Measurements from ENCODE around the gene ZNF217.
"Not testable (repeated sequence)": the region's sequence is repeated elsewhere in the genome, so short reads cannot be mapped to it uniquely, and the experiment has no call there.

ZNF217 gene

GRCh38 chr20:53550280-53551187, 43.1 kb downstream of the ZNF217 start:
- DNase-seq = no peak
- no peaks in the 10 kb centered on the region for H3K9me3 Mint-ChIP-seq
- TF ChIP-seq CTCF (IDR thresholded peaks at IDR 0.05) = no peak
- no peak overlapping the region for H3K27ac Mint-ChIP-seq
- no peaks in the 10 kb centered on the region for H3K27me3 Mint-ChIP-seq (ENCODE audit: low read depth, poor library complexity)
- H3K4me3 Mint-ChIP-seq = no peak overlapping the region
- peaks cover 5% of the 10 kb centered on the region for H3K36me3 Mint-ChIP-seq (ENCODE audit: low read depth)
- peaks cover 18% of the 10 kb centered on the region for H3K4me1 Mint-ChIP-seq

DNA sequence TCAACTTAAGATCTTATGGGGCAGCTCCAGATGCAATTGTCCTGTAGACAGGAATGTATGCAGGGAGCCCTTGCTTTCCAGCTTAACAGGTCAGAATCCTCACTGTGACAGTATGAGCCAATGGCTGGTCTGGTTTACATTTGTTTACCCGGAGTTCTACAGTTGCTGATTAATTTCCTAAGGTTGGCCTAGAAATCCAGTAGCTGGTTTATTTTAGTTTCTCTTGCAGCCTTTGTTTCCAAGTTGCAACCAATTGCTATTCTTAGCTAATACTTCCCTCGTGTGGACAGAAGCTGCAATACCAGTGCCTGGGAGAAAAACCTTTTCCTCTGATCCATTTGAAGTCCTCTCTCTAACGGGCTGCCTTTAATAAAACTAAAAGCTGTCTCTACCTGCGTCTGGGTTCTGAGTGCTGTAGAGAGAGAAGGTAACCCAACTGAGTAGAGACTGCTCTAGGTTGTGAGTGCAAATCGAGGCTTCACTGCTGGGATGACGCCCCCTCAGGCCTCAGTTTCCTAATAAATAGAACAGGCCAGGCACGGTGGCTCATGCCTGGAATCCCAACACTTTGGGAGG, 45.9 kb downstream of the ZNF217 start:
- peak; percentile 82 for TF ChIP-seq CTCF (IDR thresholded peaks at IDR 0.05)
- H3K4me1 Mint-ChIP-seq = peaks cover 12% of the 10 kb centered on the region
- H3K27ac Mint-ChIP-seq = no peak overlapping the region
- DNase-seq = peak; percentile 37
- no peak overlapping the region for H3K4me3 Mint-ChIP-seq
- no peaks in the 10 kb centered on the region for H3K27me3 Mint-ChIP-seq (ENCODE audit: low read depth, poor library complexity)
- H3K9me3 Mint-ChIP-seq = no peaks in the 10 kb centered on the region
- H3K36me3 Mint-ChIP-seq (ENCODE audit: low read depth) = peaks cover 2% of the 10 kb centered on the region

DNA sequence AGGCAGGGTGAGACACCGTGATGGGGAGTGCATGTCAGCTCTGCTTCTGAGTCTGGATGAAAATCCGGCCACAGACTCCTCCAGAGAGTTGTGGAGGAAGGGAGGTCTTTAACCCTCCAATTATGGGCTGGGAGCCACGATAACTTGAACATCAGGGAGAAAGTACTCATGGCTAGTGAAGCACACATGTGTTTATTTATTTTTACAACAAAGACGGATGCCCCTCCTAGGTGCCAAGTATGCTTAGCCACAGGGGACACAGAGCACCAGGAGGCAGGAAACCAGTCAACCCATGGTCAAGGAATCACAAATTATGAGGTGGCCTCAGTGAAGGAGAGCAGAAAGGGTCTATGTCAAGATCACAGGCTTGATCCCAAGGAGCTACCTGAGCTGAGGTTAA, 54.1 kb downstream of the ZNF217 start:
- no peak for DNase-seq
- no peaks in the 10 kb centered on the region for H3K36me3 Mint-ChIP-seq (ENCODE audit: low read depth)
- H3K9me3 Mint-ChIP-seq = no peaks in the 10 kb centered on the region
- no peak overlapping the region for H3K4me3 Mint-ChIP-seq
- H3K27ac Mint-ChIP-seq = peak overlapping the region; percentile 81
- H3K27me3 Mint-ChIP-seq (ENCODE audit: low read depth, poor library complexity) = peaks cover 3% of the 10 kb centered on the region
- TF ChIP-seq CTCF (IDR thresholded peaks at IDR 0.05) = no peak
- H3K4me1 Mint-ChIP-seq = peaks cover 17% of the 10 kb centered on the region

DNA sequence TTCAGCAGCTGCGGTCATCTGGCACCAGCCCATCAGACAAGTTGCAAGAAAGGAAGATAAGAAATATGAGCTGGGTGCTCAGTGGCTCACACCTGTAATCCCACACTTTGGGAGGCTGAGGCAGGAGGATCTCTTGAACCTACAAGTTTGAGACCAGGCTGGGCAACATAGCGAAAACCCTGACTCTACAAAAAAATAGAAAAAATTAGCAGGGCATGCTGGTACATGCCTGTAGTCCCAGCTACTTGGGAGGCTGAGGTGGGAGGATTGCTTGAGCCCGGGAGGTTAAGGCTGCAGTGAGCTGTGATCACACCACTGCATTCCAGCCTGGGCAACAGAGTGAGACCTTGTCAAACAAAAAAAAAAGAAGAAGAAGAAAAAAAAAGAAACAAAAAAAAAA, 57.3 kb downstream of the ZNF217 start:
- DNase-seq; H3K27me3 Mint-ChIP-seq (ENCODE audit: low read depth, poor library complexity); H3K27ac Mint-ChIP-seq; H3K9me3 Mint-ChIP-seq; H3K36me3 Mint-ChIP-seq (ENCODE audit: low read depth); H3K4me3 Mint-ChIP-seq: not testable (repeated sequence)
- H3K4me1 Mint-ChIP-seq = peaks cover 17% of the 10 kb centered on the region

- Mint-ChIP-seq H3K4me1 (peaks cover 17% of the 10 kb centered on the region), H3K9me3 (no peaks in the 10 kb centered on the region), H3K27ac (no peak overlapping the region), H3K4me3 (no peak overlapping the region), H3K27me3 (ENCODE audit: low read depth, poor library complexity) (peaks cover 3% of the 10 kb centered on the region), H3K36me3 (ENCODE audit: low read depth) (no peaks in the 10 kb centered on the region)
- no peak for TF ChIP-seq CTCF (IDR thresholded peaks at IDR 0.05)
- no peak for DNase-seq
Observed at GRCh38 chr20:53535878-53536277, 57.8 kb downstream of the ZNF217 start.

- no peak for DNase-seq
- Mint-ChIP-seq H3K4me1 (peaks cover 5% of the 10 kb centered on the region), H3K27me3 (ENCODE audit: low read depth, poor library complexity) (peaks cover 9% of the 10 kb centered on the region), H3K27ac (no peak overlapping the region), H3K4me3 (no peak overlapping the region), H3K9me3 (no peaks in the 10 kb centered on the region), H3K36me3 (ENCODE audit: low read depth) (no peaks in the 10 kb centered on the region)
- no peak for TF ChIP-seq CTCF (IDR thresholded peaks at IDR 0.05)
Observed at GRCh38 chr20:53534037-53534436, 59.6 kb downstream of the ZNF217 start.

Measured in nephron progenitor cell (in vitro differentiated cells).